HG02840 (cell line): ENCODE results near the gene WFS1.

Source experiments
- ATAC-seq: cut with Tn5 transposase; IDR thresholded peaks from one replicate; pipeline ENCODE4 v1.9.1; 2021; ENCODE audit warnings: mild to moderate bottlenecking, moderate library complexity, moderate number of reproducible peaks; ENCODE audit not compliant: unreplicated experiment, low FRiP score

The WFS1 gene

DNA sequence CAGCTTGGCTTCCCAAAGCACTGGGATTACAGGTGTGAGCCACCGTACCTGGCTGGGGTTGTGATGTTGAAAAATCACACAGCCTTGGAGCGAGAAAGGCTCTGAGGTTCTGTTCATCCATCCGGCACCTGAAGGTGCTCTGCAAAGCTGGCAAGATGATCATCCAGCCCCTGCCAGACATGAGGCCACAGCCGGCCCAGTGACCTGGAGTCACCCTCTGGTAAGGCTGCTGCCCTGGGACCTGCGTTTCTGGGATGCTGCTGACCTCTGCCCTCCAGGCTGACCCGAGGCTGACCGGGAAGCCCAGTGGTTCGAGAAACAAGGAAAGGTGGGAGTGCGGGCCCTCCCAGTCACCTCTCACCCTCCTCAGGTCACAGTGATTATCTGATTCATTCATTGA, 13.5 kb upstream of the WFS1 start:
- ATAC-seq = no peak

DNA sequence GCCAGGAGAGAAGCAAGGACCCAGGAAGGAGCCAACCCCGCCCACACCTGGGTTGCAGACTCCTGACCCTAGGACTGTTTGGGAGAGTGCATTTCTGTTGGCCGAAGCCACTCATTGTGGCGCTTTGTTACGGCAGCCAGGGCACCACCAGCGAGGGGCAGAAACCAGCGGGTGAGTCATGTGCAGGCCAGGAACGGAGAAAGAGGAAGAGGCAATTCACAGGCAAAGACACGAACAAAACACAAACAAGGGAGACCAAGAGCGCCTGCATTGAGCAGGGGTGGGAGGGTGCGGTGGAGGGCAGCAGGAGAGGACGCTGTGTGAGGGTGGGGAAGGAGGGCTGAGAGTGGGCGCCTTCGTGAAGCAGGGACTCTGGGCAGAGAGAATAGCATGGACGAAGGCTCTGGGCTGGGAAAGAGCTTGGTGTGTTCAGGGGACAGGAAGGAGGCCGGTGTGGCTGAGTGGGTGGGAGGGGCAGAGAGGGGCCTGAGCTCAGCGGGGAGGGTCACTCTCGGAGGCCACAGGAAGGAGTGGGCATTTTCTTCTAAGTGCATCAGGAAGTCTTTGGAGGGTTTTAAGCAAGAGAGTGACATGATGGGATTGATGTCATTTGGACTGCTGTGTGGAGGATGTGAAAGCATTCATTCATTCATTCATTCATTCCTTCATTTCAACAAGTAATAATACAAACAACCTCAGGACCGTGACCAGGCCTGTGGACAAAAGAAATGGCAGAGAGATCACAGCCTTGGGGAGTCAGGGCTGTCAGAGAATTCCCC, 12.2 kb upstream of the WFS1 start:
- no peak for ATAC-seq

DNA sequence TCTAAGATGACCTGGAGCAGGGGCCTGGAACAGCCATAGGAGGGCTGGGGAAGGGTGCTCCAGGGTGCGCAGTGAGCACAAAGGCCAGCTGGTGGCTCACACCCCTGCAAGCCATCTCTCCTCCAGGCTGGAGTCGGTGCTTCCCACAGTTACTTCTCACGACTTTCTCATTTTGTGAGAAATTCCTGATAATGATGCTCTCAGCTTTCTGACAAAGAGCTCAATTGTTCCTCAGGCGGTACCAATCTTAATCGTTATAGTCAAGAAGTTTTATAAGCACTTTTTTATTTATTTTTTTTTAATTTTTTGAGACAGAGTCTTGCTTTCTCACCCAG, 11.7 kb upstream of the WFS1 start:
- ATAC-seq = no peak

DNA sequence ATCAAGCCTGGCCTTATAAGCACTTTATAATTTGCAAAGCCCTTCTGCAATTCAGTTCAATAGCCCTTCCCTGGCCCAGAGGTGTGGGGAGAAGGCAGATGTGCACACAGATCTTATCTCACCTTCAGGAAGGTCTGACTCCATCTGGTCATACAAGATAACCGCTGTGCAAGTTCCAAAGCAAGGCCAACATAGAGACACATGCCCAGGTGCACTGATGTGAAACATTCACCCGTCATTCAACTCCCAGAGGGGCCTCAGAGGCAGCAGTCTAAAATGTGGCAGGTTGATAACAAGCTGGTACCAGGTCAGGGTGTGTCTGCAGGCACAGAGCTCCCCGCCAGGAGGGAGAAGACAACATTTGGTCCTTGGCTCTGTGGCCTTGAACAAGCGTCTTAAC, 10.9 kb upstream of the WFS1 start:
- ATAC-seq = no peak

DNA sequence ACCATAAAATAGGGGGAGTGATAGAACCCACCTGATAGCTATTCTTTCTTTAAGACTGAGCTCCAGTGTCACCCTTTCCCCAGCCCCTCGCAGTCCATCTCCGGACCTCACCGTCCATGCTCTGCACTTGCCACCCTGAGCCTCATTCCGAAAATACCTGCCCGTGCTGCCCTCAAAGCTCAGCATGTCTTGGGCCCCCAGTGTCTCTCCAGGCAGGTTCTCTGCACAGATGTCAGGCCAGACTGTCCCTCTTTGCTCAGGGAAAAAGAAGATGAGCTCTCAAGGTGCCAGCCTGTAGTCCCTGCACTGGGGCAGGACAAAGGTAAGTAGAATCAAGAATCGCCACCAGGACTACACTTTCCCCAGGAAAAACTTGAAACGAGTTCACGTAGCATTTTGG, 9.8 kb upstream of the WFS1 start:
- ATAC-seq = no peak

DNA sequence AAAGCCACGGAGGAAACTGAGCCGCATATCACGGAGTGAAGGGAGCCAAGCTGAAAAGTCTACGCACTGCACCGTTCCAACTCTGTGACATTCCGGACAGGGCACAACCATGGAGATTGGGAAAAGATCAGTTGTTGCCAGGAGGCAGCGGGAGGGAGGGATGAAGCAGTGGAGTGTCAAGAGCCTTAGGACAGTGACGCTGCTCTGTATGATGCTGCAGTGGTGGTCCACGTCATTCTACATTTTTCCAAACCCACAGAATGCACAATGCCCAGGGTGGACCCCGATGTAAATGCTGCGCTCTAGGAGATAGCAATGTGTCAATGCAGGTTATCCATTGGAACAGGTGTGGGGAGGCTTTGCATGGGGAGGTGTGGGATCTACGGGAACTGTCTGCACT, 7.5 kb upstream of the WFS1 start:
- ATAC-seq = no peak

DNA sequence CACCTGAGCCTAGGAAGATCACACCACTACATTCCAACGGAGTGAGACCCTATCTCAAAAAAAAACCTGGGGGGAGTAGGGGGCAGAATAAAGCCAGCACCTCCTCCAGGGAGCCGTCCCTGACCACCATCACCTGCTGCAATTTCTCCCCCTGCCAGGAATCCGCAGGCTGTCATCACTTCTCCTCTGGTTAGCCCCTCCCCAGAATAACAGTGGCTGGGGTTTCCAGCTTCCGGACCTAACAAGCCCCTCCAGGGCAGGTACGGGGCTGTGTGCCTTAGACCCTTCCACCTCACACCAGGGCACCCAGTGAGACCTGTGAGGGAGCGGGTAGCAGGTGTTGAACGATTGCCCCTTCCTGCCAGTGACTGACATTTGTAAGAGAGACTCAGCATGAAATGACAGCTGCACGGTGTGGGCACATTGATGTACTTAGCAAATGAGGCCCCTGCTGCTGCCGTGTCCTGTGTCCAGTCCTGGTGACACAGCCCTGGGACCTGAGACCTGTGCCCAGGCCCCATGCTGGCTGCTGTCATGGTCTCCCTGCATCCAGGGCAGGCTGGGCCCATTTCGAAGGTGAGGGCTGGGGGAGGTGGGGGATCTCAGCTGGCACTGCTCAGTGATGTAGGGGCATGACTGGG, 6.7 kb upstream of the WFS1 start:
- ATAC-seq = no peak

DNA sequence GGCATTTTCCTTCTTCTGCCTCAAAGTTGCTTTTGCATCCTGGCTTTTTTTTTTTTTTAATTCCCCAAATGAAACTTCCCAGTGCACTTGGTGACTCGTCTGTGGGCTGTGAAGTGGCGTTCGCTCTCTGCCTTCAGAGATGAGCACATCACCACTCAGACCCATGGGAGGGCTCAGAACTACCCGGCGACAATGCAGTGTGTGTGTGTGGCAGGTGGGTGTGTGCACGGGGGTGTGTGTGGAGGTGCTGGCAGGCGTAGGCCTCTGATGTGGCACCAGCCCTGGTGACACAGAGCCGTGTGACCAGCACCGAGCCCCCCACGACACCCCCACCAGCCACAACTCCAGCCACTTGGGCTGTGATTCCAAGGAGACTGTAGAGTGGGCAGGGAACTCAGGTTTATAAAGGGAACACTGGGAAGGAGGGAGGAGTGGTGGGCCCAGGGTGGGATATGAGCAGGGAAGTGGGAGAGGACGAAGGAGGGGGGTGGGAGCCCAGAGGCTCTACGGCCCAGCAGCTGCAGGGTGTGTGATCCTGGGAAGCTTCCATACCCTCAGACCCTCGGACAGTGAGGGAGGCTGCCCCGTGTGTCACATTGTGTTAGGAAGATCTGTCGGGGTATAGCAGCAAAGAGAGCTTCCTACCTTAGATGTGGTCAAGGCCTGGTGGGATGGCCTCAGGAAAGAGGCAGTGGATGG, 6.0 kb upstream of the WFS1 start:
- no peak for ATAC-seq

DNA sequence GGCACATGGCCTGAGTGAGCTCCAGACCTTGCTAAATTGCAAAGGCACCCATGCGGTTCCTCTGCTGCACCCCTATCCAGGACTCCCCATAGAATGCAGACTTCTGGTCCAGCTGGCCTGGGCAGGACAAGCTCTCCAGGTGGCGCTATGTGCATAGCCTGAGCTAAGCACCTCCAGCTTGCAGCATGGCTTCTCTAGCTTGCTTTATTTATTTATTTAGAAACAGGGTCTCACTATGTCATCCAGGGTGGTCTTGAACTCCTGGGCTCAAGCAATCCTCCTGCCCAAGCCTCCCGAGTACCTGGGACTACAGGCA, 5.5 kb upstream of the WFS1 start:
- no peak for ATAC-seq

DNA sequence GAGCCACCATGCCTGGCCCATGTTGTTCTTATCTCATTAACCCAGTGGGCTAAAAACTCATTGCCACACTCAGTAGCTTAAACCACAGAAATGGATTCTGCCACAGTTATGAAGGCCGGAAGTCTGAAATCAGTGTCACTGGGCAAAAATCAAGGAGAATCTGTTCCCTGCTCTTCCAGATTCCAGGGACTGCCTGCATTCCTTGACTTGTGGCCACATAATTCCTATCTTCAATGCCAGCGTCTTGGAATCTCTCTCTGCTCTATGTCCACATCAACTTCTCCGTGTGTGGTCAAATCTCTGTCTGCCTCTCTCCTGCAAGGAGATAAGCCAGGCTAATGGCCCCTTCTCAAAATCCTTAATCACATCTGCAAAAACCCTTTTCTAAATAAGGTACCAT, 4.1 kb upstream of the WFS1 start:
- no peak for ATAC-seq

DNA sequence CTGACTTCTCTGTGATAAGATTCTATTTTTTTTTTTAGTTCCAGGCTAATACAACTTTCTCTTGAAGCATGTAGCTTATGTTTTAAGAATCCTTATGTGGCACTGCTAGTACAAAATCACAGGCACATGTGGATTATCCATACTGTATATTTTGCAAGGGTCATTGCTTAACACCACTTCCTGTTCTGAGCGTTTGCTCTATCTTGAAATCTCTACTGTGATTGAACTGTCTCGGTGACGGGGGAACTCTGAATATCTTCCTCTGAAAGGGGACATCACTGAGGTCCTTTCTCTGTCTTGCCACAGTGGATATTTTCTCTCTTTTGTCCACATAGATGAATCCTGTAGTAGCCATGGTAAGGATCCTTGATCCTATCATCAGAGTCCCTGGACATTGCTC, 2.1 kb upstream of the WFS1 start:
- no peak for ATAC-seq

DNA sequence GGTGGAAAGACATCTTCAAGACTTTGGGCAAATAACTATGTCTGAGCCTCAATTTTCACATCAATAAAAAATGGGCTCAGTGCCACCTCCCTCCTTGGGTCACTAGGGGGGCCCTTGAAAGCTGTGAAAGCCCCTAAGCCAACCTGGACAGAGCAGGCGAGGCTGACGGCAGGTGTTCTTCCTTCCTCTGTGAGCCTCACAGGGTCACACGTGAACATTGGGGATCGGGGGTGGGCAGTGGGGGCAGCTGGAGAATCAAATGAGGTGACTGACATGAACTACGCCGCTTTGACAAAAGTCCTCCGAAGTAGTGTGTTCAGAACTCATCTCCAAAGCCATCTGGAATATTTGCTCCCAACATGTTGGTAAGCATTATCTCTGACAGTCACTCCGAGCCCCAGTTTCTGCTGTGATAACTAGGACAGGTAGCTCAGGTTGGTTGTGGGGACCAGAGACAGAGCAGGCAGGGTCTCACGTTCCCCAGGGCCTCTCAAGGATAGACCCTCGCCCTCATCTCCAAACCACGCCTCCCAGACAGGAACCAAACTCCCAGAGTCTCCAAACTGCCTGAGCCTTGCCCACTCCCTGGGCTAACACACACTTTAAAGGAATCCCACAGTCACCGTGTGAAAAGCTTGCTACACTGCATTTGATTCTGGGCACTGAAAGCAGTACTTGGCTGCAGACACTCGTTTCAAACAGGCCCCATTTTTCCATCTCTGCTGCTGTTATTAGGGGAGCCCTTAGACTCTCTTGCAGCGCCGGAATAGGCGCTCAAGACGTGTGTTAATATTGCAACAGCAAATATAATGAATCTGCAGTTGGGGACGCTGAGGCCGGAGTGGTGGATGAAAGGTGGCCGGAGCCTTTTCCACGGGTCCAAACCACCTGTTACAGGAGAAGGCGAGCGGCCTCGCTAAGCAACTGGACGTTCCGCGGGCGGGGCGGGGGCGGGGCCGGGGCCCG, 717 bp upstream of the WFS1 start:
- no peak for ATAC-seq

DNA sequence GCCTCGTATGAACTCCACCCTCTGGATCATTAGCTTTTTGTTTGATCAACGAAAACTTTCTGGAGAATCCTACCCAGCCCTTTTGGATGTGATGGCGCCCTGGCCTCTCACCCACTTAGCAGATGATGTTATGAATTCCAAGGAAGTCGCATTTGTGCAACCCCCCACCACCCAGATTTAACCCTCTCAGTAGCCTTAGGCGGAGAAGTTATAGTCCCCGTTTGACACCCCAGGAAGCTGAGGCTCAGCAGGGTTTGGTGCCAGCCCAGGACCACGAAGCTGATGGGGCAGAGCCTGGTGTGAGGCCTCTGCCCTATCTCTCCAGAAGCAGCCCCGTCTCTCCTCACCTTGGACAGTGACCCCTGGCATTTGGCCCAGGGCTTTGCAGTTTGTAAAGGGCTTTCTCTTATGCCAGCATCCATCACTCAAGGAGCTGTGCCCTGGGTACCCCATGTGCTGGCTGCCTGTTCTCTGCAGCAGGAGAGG, 1.0 kb downstream of the WFS1 start:
- no peak for ATAC-seq

DNA sequence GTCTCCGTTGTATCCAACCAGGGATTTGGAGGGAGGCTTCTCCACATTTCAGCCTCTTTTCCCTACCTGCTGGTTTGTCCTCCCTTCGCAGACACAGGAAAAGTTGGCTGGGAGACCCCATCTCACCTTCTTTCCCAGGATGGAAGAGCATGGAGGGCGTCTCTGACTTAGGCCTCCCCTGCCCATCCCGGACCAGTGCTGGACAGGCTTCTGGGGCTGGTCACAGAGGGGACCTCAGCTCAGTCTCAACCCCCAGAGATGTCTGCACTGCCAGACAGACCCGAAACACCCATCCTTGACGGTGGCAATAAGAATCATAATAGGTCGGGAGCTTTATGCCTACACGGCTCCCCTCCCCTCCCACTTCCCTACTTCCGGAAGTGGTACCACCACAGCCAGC, 1.6 kb downstream of the WFS1 start:
- no peak for ATAC-seq

DNA sequence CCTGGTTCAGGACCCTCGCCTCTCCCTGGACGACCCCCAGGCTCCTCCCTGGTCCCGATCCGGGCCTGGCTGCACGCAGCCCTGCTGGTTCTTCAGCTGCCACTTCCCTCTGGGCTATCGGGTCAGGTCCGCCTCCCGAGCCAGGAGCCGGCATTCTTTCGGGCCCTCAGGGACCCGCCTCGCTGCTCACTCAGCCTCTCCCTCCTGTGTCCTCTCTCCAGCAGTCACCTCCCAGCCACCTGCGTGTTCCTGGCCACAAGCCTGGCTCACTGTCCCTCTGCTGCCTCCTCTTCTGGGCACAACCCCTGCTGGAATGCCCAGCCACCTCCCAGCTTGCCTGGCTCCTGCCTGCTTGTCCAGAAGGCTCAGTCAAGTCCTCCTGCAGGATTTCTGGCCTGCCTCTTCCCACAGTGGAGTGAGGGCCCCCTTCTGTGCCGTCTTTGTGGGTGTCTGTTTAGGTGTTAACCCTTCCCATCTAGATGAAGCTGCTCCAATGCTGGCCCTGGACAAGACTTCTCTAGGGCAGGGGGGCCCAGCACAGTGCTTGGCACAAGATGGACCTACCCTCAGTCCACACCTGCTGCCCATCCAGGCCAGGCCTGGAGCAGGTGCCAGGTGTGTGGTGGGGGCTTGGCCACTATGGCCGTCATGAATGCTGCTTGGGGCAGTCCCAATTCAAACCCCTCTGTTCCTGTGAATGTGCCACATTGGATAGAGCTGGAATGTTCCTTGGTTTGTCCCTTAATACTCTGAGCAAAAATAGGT, 2.2 kb downstream of the WFS1 start:
- no peak for ATAC-seq

DNA sequence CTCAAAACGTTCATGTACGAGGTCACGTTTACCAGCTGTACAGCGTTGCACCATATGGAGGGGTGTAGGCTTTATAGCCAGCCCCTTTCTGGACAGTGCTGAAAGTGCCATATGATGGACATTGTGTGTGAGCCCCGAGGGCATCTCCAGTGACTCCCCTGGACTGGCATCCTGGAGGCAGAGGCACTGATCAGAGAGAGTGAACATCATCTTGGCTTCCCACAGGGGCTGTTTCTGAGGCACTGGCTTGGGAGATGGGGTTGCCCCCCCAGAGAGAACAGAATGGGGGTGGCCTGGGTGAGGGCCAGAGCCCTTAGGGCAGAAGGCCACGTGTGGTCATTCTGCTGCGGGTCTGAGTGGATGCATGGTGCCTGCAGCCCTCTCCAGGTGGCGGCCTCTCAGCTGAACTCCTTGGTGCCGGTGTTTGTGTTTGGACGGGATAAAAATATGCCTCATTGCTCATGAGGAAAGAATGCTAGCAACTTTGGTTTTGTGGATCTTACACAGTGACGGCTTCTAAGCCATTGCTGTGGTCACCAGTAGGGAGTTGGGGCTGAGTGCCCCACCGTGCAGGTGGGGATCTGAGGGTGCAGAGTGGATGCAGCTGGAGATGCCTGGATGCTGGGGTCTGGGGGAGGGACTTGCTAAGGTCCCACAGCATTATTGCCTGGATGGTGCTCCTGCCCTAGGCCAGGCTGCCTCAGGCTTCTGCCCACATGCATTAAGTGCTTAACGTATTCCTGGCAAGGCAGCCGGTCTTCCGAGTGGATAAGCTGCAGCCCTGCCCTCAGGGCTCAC, 3.4 kb downstream of the WFS1 start:
- no peak for ATAC-seq

DNA sequence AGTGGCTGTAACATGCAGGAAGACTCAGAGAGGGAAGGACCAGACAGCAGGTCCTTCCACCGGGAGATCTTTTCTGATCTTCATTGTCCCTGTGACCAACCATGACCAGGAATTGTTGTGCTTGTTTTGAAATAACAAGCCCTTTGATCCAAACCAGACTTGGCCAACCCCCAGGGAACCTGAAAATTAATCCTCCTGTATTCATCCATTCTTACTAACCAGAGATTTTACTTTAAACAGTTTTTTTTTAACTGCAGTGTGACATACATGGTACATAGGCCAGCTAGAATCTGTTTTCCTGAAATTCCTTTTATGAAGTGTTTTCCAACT, 4.0 kb downstream of the WFS1 start:
- ATAC-seq = no peak

DNA sequence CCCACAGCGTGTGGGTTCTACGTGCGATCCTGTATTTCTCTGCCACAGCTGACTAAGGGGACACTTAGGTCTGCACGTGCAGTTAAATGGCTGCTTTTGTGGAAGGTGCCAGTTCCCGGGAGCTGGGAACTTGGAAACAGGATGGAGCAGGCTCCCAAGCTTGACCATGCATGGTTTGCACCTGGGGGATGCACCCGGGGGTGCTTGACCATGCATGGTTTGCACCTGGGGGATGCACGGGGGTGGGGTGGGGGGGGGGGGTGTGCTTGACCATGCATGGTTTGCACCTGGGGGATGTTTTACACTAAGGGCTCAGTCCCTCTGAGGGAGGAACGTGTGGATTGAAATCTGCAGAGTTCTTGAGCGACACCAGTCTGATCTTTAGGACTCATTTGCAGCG, 5.7 kb downstream of the WFS1 start:
- no peak for ATAC-seq
